HCT116 (cell line): ENCODE data around the gene ZNF524. TPM values are rescaled to one million over a fixed set of nuclear protein-coding genes. Genes with fewer than 3 reads are reported as not detected.

Experiments used
- ATAC-seq: fragments of 200-7000 bp; cut with Tn5 transposase; 2 replicates; pipeline ENCODE4 v1.9.1; 2020; ENCODE audit warnings: mild to moderate bottlenecking, moderate library complexity
- BruUV-seq: library from RNA; stranded (reverse); fragments of 400-500 nt; replicated peaks from 2 replicates; lab custom pipeline; 2021; lab: Mats Ljungman, UMichigan
- CTCF ChIA-PET: fragments of 300-600 bp; sonication (Branson Sonifier 250); formaldehyde crosslinking; loops from one replicate; lab custom pipeline; 2021; ENCODE audit warnings: antibody characterized with exemption; lab: Charles Lee
- POLR2A ChIA-PET: fragments of 300-600, 350-600 bp; sonication (Branson Sonifier 250); formaldehyde crosslinking; loops from one replicate; lab custom pipeline; 2021; ENCODE audit warnings: antibody characterized with exemption; lab: Charles Lee
- RAD21 ChIA-PET, 2 experiments: fragments of 300-600 bp; sonication (Branson Sonifier 250); formaldehyde crosslinking; loops; one replicate each; lab custom pipeline; 2023; ENCODE audit warnings: low total read pairs in 2 of 2; ENCODE audit not compliant: uncharacterized antibody in 2 of 2, unreplicated experiment in 2 of 2, low non-redundant PET in 1 of 2; lab: Charles Lee
- DNase-seq: peaks from one replicate; pipeline ENCODE4 v3.0.0-alpha.2; 2010; ENCODE audit warnings: low read depth, low spot score
- H2AFZ ChIP-seq: fragments of 200-600 bp; shearing (Covaris generic), sonication (generic); 2 replicates; pipeline ENCODE4 v1.6.1; 2017; ENCODE audit warnings: low read depth, mixed run types, mixed read lengths, antibody characterized with exemption, low read length; ENCODE audit not compliant: poor library complexity, severe bottlenecking
- H3K27ac ChIP-seq: 2 replicates; pipeline ENCODE4 v1.5.1; 2012; ENCODE audit warnings: low read depth, low read length
- H3K27me3 ChIP-seq: fragments of 200-600 bp; sonication (generic); 2 replicates; pipeline ENCODE4 v1.6.1; 2016; ENCODE audit warnings: mixed run types, low read length, mixed read lengths; ENCODE audit not compliant: insufficient read depth
- H3K36me3 ChIP-seq, 2 experiments: fragments of 200-500 bp in 1 of 2; fragments of 200-600 bp in 1 of 2; sonication (Bioruptor generic) in 1 of 2; sonication (generic) in 1 of 2; 2 replicates each; pipeline versions ENCODE4 v1.5.1 to v1.6.1; 2014 to 2016; ENCODE audit warnings: low read length in 2 of 2, inconsistent platforms in 1 of 2, mixed read lengths in 1 of 2, mixed run types in 1 of 2; ENCODE audit not compliant: insufficient read depth in 2 of 2, control insufficient read depth in 1 of 2
- H3K4me1 ChIP-seq, 2 experiments: fragments of 200-600 bp in 1 of 2; sonication (generic) in 1 of 2; 2 replicates each; pipeline versions ENCODE4 v1.5.1 to v1.6.1; 2012 to 2017; ENCODE audit warnings: low read length in 2 of 2, inconsistent platforms in 1 of 2, mild to moderate bottlenecking in 1 of 2, mixed read lengths in 1 of 2, mixed run types in 1 of 2, moderate library complexity in 1 of 2; ENCODE audit not compliant: insufficient read depth in 2 of 2, control insufficient read depth in 1 of 2
- H3K4me2 ChIP-seq: fragments of 200-600 bp; sonication (generic); 2 replicates; pipeline ENCODE4 v1.6.1; 2017; ENCODE audit warnings: mixed run types, low read length, mixed read lengths
- H3K4me3 ChIP-seq, 2 experiments: fragments of 200-600 bp in 1 of 2; sonication (generic) in 1 of 2; replicated peaks in 1 of 2; 2 replicates each; pipeline ENCODE4 v1.5.1; 2011 to 2016; ENCODE audit warnings: low read length in 2 of 2, control low read depth in 1 of 2, low read depth in 1 of 2, mild to moderate bottlenecking in 1 of 2, mixed read lengths in 1 of 2, mixed run types in 1 of 2
- H3K79me2 ChIP-seq: fragments of 200-600 bp; sonication (generic); 2 replicates; pipeline ENCODE4 v1.6.1; 2017; ENCODE audit warnings: mild to moderate bottlenecking, mixed run types, low read length, moderate library complexity, mixed read lengths; ENCODE audit not compliant: insufficient read depth
- H3K9ac ChIP-seq: fragments of 200-600 bp; sonication (generic); 2 replicates; pipeline ENCODE4 v1.6.1; 2016; ENCODE audit warnings: low read length, mixed read lengths
- H3K9me2 ChIP-seq: fragments of 200-600 bp; sonication (generic), shearing (Covaris generic); 2 replicates; pipeline ENCODE4 v1.6.1; 2017; ENCODE audit warnings: mixed run types, mild to moderate bottlenecking, moderate library complexity; ENCODE audit not compliant: insufficient read depth
- H3K9me3 ChIP-seq, 2 experiments: fragments of 200-500 bp in 1 of 2; fragments of 200-600 bp in 1 of 2; sonication (Bioruptor generic) in 1 of 2; sonication (generic) in 1 of 2; 2 replicates each; pipeline ENCODE4 v1.6.1; 2014 to 2017; ENCODE audit warnings: low read length in 2 of 2, mixed read lengths in 2 of 2, inconsistent platforms in 1 of 2, low read depth in 1 of 2, mild to moderate bottlenecking in 1 of 2, mixed run types in 1 of 2, moderate library complexity in 1 of 2; ENCODE audit not compliant: control insufficient read depth in 1 of 2, insufficient read depth in 1 of 2
- H4K20me1 ChIP-seq: fragments of 200-600 bp; sonication (generic), shearing (Covaris generic); 2 replicates; pipeline ENCODE4 v1.6.1; 2017; ENCODE audit warnings: mixed run types, mild to moderate bottlenecking, moderate library complexity; ENCODE audit not compliant: insufficient read depth
- CBX3 ChIP-seq: IDR thresholded peaks from 2 replicates; pipeline ENCODE4 v1.6.1; 2012; ENCODE audit warnings: low read depth
- CEBPB ChIP-seq: IDR thresholded peaks from 2 replicates; pipeline ENCODE4 v1.6.1; 2012; ENCODE audit warnings: low read depth
- EGR1 ChIP-seq: IDR thresholded peaks from 2 replicates; pipeline ENCODE4 v1.6.1; 2012; ENCODE audit warnings: low read depth
- EZH2 ChIP-seq: fragments of 200-600 bp; sonication (generic); IDR thresholded peaks from 2 replicates; pipeline ENCODE4 v1.6.1; 2017; ENCODE audit warnings: antibody characterized with exemption, mixed run types
- FOSL1 ChIP-seq: IDR thresholded peaks from 2 replicates; pipeline ENCODE4 v1.6.1; 2012; ENCODE audit warnings: low read depth
- JUND ChIP-seq: IDR thresholded peaks from 2 replicates; pipeline ENCODE4 v1.6.1; 2012
- MAX ChIP-seq: IDR thresholded peaks from 2 replicates; pipeline ENCODE4 v1.6.1; 2012
- POLR2A ChIP-seq: IDR thresholded peaks from 2 replicates; pipeline ENCODE4 v1.7.0; 2011; ENCODE audit warnings: borderline replicate concordance; ENCODE audit not compliant: insufficient read depth, insufficient read length; ENCODE audit errors: extremely low read depth
- POLR2AphosphoS5 ChIP-seq: IDR thresholded peaks from 2 replicates; pipeline ENCODE4 v1.6.1; 2011; ENCODE audit warnings: mild to moderate bottlenecking, low read depth, low read length, moderate library complexity
- REST ChIP-seq: IDR thresholded peaks from 2 replicates; pipeline ENCODE4 v1.6.1; 2012; ENCODE audit warnings: low read depth
- SIN3A ChIP-seq: IDR thresholded peaks from 2 replicates; pipeline ENCODE4 v1.6.1; 2012; ENCODE audit warnings: low read depth
- SP1 ChIP-seq: IDR thresholded peaks from 2 replicates; pipeline ENCODE4 v1.6.1; 2012; ENCODE audit warnings: low read depth
- SRF ChIP-seq: IDR thresholded peaks from 2 replicates; pipeline ENCODE4 v1.6.1; 2012; ENCODE audit warnings: low read depth
- TCF7L2 ChIP-seq: IDR thresholded peaks from 2 replicates; pipeline ENCODE4 v1.7.0; 2011; ENCODE audit warnings: borderline replicate concordance, inconsistent platforms; ENCODE audit not compliant: insufficient read depth, insufficient read length; ENCODE audit errors: extremely low read depth
- ZBTB33 ChIP-seq: IDR thresholded peaks from 2 replicates; pipeline ENCODE4 v1.6.1; 2011; ENCODE audit warnings: mild to moderate bottlenecking, low read length, moderate library complexity; ENCODE audit not compliant: insufficient replicate concordance; ENCODE audit errors: extremely low read depth
- ZFX ChIP-seq: fragments of 450-650 bp; IDR thresholded peaks from 2 replicates; pipeline ENCODE4 v1.6.1; 2017
- intact Hi-C: fragments of 100-400 bp; cut with micrococcal nuclease; formaldehyde crosslinking; loops from 2 replicates; pipeline ENCODE4 v1.10.0; 2022
- total RNA-seq: library from RNA; stranded (reverse); gene quantifications from one replicate; pipeline ENCODE4 v1.2.1, GENCODE V29; 2021; ENCODE audit not compliant: unreplicated experiment
- TF ChIP-seq, protein P1 (sequence below): IDR thresholded peaks from 2 replicates; pipeline ENCODE4 v1.6.1; 2012

Gene ZNF524
- total RNA-seq, 1 experiment from 2014 or later: 17.2 TPM

- Histone ChIP-seq H3K36me3 (peaks cover 10 to 11% of the 10 kb centered on the region in 2 experiments; a peak in 3 of 4 replicates), H3K4me2 (no peak overlapping the region), H3K4me3 (no peak overlapping the region), H3K27ac (no peak overlapping the region), H4K20me1 (no peaks in the 10 kb centered on the region), H2AFZ (no peak overlapping the region), H3K9me2 (no peaks in the 10 kb centered on the region), H3K27me3 (no peaks in the 10 kb centered on the region), H3K9me3 (no peaks in the 10 kb centered on the region), H3K79me2 (peaks cover 13% of the 10 kb centered on the region), H3K9ac (no peak overlapping the region), H3K4me1 (peaks cover 9 to 19% of the 10 kb centered on the region in 2 experiments; a peak in 3 of 4 replicates)
- no peak for ATAC-seq
- no peak for DNase-seq
- ChIA-PET CTCF (no interaction called here), POLR2A (no interaction called here), RAD21 (no interaction called here)
- TF ChIP-seq POLR2AphosphoS5 (no peak), SP1 (no peak), ZBTB33 (no peak), CBX3 (no peak), SRF (no peak), FOSL1 (no peak), TCF7L2 (no peak), ZFX (no peak), POLR2A (no peak), CEBPB (no peak), EZH2 (no peak), REST (no peak), EGR1 (no peak), MAX (no peak), SIN3A (no peak), JUND (no peak)
- TF ChIP-seq, protein P1, sequence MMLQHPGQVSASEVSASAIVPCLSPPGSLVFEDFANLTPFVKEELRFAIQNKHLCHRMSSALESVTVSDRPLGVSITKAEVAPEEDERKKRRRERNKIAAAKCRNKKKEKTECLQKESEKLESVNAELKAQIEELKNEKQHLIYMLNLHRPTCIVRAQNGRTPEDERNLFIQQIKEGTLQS: no peak
- no TSS peak for BruUV-seq
- intact Hi-C loops: no loop called here
These were observed 49.4 kb downstream of the ZNF524 start for GRCh38 chr19:55649268-55650125.
